ENCODE measurements around the gene PROCR. TPM values are rescaled to one million over a fixed set of nuclear protein-coding genes. Genes with fewer than 3 reads are reported as not detected.
"Not testable (repeated sequence)": the region's sequence is repeated elsewhere in the genome, so short reads cannot be mapped to it uniquely, and the experiment has no call there.

Gene PROCR
- polyA plus RNA-seq, 1 donor from 2014 or later: 0.30 TPM

GRCh38 chr20:35155936-35156335, 15.9 kb upstream of the PROCR start:
- H3K9ac ChIP-seq (ENCODE audit: low read length): no peak overlapping the region
- no peak overlapping the region for H3K27ac ChIP-seq (ENCODE audit: low read length)
- TF ChIP-seq TAF1 (IDR thresholded peaks at IDR 0.05; ENCODE audit: low read depth) (no peak), SMC3 (conservative IDR thresholded peaks at IDR 0.05; ENCODE audit: poor library complexity) (no peak)
- no peaks in the 10 kb centered on the region for H3K9me2 ChIP-seq (ENCODE audit: insufficient read depth, low read length)
- no peaks in the 10 kb centered on the region for H3K27me3 ChIP-seq (ENCODE audit: insufficient read depth, low read depth, low read length)
- no peak overlapping the region for H3K4me2 ChIP-seq (ENCODE audit: low read length)
- H3K79me2 ChIP-seq (replicated peaks; ENCODE audit: insufficient read depth, low read length): no peaks in the 10 kb centered on the region
- H3K4me3 ChIP-seq (ENCODE audit: low read length): no peak overlapping the region
- H4K20me1 ChIP-seq (ENCODE audit: insufficient read depth): no peaks in the 10 kb centered on the region
- no peaks in the 10 kb centered on the region for H3K9me3 ChIP-seq (ENCODE audit: low read length)
- H3K36me3 ChIP-seq (ENCODE audit: insufficient read depth, low read length): no peaks in the 10 kb centered on the region
- no peak overlapping the region for H2AFZ ChIP-seq (ENCODE audit: low read depth, low read length)
- no peaks in the 10 kb centered on the region for H3F3A ChIP-seq (ENCODE audit: insufficient read depth, low read length, poor library complexity, severe bottlenecking)

GRCh38 chr20:35156978-35157377, 14.9 kb upstream of the PROCR start:
- Histone ChIP-seq H3K27ac (ENCODE audit: low read length) (no peak overlapping the region), H3K4me2 (ENCODE audit: low read length) (no peak overlapping the region), H3K9ac (ENCODE audit: low read length) (no peak overlapping the region), H3K79me2 (replicated peaks; ENCODE audit: insufficient read depth, low read length) (no peaks in the 10 kb centered on the region), H3K9me3 (ENCODE audit: low read length) (no peaks in the 10 kb centered on the region), H3K27me3 (ENCODE audit: insufficient read depth, low read depth, low read length) (no peaks in the 10 kb centered on the region), H3F3A (ENCODE audit: insufficient read depth, low read length, poor library complexity, severe bottlenecking) (no peaks in the 10 kb centered on the region), H3K4me3 (ENCODE audit: low read length) (no peak overlapping the region), H4K20me1 (ENCODE audit: insufficient read depth) (no peaks in the 10 kb centered on the region), H3K36me3 (ENCODE audit: insufficient read depth, low read length) (no peaks in the 10 kb centered on the region), H2AFZ (ENCODE audit: low read depth, low read length) (no peak overlapping the region), H3K9me2 (ENCODE audit: insufficient read depth, low read length) (no peaks in the 10 kb centered on the region)
- TF ChIP-seq EZH2 (IDR thresholded peaks at IDR 0.05; ENCODE audit: borderline replicate concordance, insufficient read depth, low read length, poor library complexity, severe bottlenecking) (no peak), TAF1 (IDR thresholded peaks at IDR 0.05; ENCODE audit: low read depth) (no peak), SMC3 (conservative IDR thresholded peaks at IDR 0.05; ENCODE audit: poor library complexity) (no peak), POLR2AphosphoS5 (IDR thresholded peaks at IDR 0.05) (no peak), RAD21 (conservative IDR thresholded peaks at IDR 0.05) (no peak), MXI1 (conservative IDR thresholded peaks at IDR 0.05; ENCODE audit: poor library complexity, severe bottlenecking) (no peak), CTCF (IDR thresholded peaks at IDR 0.05; ENCODE audit: poor library complexity, severe bottlenecking) (no peak), EP300 (conservative IDR thresholded peaks at IDR 0.05; ENCODE audit: poor library complexity, severe bottlenecking) (no peak), REST (IDR thresholded peaks at IDR 0.05; ENCODE audit: borderline replicate concordance) (no peak)

GRCh38 chr20:35160341-35160740, 11.5 kb upstream of the PROCR start:
- not testable (repeated sequence) for H3F3A ChIP-seq (ENCODE audit: insufficient read depth, low read length, poor library complexity, severe bottlenecking); H3K9me2 ChIP-seq (ENCODE audit: insufficient read depth, low read length); H3K4me3 ChIP-seq (ENCODE audit: low read length)

GRCh38 chr20:35164531-35164930, 7.3 kb upstream of the PROCR start:
- not testable (repeated sequence) for H2AFZ ChIP-seq (ENCODE audit: low read depth, low read length); H3K4me3 ChIP-seq (ENCODE audit: low read length); H3K9me2 ChIP-seq (ENCODE audit: insufficient read depth, low read length); H3K27me3 ChIP-seq (ENCODE audit: insufficient read depth, low read depth, low read length); H3K27ac ChIP-seq (ENCODE audit: low read length); H3K36me3 ChIP-seq (ENCODE audit: insufficient read depth, low read length); H3F3A ChIP-seq (ENCODE audit: insufficient read depth, low read length, poor library complexity, severe bottlenecking); H3K79me2 ChIP-seq (replicated peaks; ENCODE audit: insufficient read depth, low read length); H3K9me3 ChIP-seq (ENCODE audit: low read length); H4K20me1 ChIP-seq (ENCODE audit: insufficient read depth); H3K4me2 ChIP-seq (ENCODE audit: low read length); H3K9ac ChIP-seq (ENCODE audit: low read length)

More at GRCh38 chr20:35160341-35160740, 11.5 kb upstream of the PROCR start:
- not testable (repeated sequence) for H3K9ac ChIP-seq (ENCODE audit: low read length); H4K20me1 ChIP-seq (ENCODE audit: insufficient read depth); H3K9me3 ChIP-seq (ENCODE audit: low read length); H3K4me2 ChIP-seq (ENCODE audit: low read length); H3K79me2 ChIP-seq (replicated peaks; ENCODE audit: insufficient read depth, low read length); H2AFZ ChIP-seq (ENCODE audit: low read depth, low read length); H3K36me3 ChIP-seq (ENCODE audit: insufficient read depth, low read length); H3K27me3 ChIP-seq (ENCODE audit: insufficient read depth, low read depth, low read length); H3K27ac ChIP-seq (ENCODE audit: low read length)

Measured in neural cell (in vitro differentiated cells).